ENCODE measurements around the gene DTNB.
A peak's percentile ranks its signal among the peaks of the same experiment; 100 is the strongest.
"Not testable (repeated sequence)": the region's sequence is repeated elsewhere in the genome, so short reads cannot be mapped to it uniquely, and the experiment has no call there.

DTNB gene

GRCh38 chr2:25682082-25682481, 8.7 kb upstream of the DTNB start:
- no peak for DNase-seq

- DNase-seq: no peak
Observed at GRCh38 chr2:25677877-25678276, 4.5 kb upstream of the DTNB start.

DNA sequence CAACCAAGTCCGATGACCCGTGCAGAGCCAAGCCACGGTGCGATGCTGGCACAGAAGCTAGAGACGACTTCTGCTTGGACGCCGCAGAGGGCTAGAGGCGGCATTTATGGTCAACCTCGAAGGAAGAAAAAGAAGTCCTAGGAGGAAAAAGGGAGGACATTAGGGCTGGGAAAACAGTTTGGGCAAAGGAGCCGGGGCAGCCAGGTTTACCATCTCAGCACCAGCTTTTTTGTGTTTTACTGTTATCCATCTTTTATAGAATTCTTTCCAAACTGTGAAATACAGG, 643 bp upstream of the DTNB start:
- DNase-seq: no peak

GRCh38 chr2:25672494-25673299, 680 bp downstream of the DTNB start:
- peak; percentile 79 for DNase-seq

GRCh38 chr2:25671622-25672021, 1.8 kb downstream of the DTNB start:
- DNase-seq: no peak

DNA sequence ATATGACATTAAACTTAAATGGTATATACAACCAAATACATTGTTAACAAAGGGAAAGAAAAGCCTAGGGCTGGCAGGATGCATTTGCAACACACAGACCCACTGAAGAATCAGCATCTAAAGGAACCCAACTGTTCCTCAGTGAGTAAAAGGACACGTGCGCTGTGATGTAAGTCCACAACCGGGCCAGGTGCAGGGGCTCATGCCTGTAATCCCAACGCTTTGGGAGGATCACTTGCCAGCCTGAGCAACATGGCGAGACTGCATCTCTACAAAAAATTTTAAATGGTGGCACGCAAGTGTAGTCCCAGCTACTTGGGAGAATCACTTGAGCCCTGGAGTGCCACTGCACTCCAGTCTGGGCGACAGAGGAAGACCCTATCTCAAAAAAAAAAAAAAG, 3.9 kb downstream of the DTNB start:
- no peak for DNase-seq

DNA sequence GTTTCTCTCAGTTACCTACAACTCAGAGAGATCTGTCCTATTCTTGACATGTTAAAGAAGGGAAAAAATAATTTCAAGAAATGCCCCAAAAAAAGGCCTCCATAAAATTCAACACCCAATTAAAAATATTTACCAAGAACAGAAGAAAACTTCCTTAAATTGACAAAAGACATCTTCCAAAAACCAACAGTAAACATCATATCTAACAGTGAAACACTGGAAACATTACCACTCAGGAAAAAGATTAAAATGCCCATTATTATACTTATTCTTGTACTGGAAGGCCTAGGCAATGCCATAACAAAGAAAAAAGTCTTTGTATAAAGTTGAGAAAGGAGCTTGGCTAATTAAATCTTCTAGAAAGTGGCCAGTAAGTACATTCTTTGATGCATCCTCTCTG, 7.2 kb downstream of the DTNB start:
- DNase-seq: no peak

GRCh38 chr2:25665429-25665828, 7.9 kb downstream of the DTNB start:
- not testable (repeated sequence) for DNase-seq

- no peak for DNase-seq
Observed at GRCh38 chr2:25664965-25665307, 8.4 kb downstream of the DTNB start.

GRCh38 chr2:25664183-25664964, 9.0 kb downstream of the DTNB start:
- DNase-seq: peak; percentile 40

DNA sequence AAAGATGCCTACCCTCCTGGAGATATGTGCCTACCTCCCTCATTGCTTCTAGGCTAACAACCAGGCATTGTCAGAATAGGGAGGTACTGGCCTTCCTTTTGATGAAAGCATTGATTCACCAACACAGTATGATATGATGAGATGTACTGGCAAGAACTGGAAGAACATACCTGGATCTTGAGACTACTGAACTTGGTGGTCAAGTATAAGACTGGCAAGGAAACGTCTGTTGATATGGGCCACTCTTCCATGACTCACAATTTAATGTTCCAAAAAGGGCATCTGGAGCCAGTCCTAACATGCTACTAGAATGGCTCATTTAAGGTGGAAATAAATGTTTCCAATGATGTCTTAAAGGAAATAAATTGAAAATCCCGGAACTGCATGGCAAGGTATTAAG, 18.1 kb downstream of the DTNB start:
- DNase-seq: no peak

- no peak for DNase-seq
Observed at GRCh38 chr2:25654801-25655200, 18.6 kb downstream of the DTNB start.

GRCh38 chr2:25651782-25652455, 21.5 kb downstream of the DTNB start:
- DNase-seq: no peak

- DNase-seq: no peak
Observed at GRCh38 chr2:25651066-25651465, 22.3 kb downstream of the DTNB start.

DNA sequence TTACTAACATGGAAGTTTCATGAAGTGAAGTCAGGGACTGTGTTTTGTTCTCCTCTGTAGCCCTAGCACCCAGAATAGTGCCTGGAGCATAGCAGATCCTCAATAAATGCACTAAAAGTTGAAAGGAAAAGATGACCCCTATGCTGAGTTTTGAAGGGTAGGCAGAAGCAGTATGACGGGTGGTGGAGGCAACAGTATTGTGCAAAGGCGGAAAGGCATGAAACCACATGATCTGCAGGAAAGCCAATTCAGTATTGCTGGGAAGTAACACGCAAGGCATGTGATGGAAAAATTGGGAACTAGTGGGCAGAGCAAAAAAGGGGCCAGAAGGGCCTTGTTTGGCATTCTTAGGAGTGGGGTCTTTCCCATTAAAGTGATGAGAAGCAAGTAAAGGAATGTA, 23.1 kb downstream of the DTNB start:
- DNase-seq: no peak

DNA sequence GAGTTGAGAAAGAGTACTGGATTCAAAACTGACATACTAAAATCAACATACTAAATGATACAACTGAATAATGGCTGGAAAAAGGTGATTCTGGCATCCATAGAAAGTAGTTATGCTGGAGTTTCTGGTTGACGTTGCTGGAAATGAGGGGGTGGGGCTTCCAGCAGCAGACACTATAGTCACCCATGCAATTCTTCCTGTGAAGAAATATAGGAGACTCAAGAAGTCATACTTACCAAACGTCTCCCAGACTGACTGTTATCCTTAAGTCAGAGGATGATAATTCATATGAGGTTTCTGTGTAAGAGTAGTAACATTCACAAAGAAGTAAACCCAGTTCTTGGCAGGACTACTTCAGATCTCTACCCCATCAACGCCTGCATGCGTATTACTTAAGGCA, 23.6 kb downstream of the DTNB start:
- no peak for DNase-seq

DNA sequence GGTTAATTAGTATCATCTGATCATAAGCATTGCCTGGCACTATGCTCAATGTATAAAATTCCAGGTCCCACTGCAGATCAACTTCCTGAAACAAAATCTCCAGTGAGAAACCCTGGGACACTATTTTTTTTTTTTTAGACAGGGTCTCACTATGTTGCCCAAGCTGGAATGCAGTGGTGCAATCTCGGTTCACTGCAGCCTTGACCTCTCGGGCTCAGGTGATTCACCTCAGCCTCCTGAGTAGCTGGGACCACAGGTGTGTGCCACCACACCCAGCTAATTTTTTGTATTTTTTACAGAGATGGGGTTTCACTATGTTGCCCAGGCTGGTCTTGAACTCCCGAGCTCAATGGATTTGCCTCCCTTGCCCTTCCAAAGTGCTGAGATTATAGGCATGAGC, 31.1 kb downstream of the DTNB start:
- DNase-seq: no peak

DNA sequence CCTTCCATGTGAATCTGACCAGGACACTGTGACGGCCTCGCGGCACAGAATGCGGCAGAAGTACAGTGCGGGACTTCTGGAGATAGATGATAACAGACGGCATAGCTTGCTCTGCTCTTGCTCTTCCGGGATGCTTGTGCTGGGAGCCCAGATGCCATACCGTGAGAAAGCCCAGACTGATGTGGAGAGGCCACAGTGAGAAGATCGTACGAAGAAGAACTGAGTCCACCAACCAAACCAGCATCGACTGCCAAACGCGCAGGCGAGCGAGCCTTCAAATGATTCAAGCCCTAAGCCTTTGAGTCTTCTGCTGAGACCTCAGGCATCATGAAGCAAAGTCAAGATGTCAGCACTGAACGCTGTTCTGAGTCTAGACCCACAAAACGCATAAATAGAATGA, 33.7 kb downstream of the DTNB start:
- DNase-seq: no peak

GRCh38 chr2:25639131-25639530, 34.2 kb downstream of the DTNB start:
- DNase-seq: no peak

DNA sequence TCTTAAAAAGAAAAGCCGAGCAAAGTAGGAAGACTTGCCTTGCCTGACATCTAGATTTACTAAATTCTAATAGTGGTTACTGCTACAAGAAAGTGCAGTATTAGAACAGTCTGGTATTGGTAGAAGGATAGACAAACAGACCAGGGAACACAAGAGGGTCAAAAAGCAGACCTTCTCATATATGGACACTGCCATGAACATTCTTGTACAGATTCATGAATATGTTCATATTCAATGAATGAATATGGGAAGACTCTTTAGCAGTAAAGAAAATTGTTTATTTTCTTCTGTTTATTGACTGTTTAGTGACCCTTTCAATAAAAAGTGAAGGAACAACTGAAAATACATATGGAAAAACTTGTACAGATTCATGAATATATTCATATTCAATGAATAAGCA, 37.6 kb downstream of the DTNB start:
- DNase-seq: no peak

DNA sequence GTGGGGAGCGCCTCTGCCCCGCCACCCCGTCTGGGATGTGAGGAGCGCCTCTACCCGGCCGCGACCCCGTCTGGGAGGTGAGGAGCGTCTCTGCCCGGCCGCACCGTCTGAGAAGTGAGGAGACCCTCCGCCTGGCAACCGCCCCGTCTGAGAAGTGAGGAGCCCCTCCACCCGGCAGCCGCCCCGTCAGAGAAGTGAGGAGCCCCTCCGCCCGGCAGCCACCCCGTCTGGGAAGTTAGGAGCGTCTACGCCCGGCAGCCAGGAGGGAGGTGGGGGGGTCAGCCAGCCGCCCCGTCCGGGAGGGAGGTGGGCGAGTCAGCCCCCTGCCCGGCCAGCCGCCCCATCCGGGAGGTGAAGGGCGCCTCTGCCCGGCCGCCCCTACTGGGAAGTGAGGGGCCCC, 39.6 kb downstream of the DTNB start:
- not testable (repeated sequence) for DNase-seq

GRCh38 chr2:25632396-25632795, 41.0 kb downstream of the DTNB start:
- DNase-seq: no peak

- no peak for DNase-seq
Observed at GRCh38 chr2:25624635-25625034, 48.7 kb downstream of the DTNB start.

DNA sequence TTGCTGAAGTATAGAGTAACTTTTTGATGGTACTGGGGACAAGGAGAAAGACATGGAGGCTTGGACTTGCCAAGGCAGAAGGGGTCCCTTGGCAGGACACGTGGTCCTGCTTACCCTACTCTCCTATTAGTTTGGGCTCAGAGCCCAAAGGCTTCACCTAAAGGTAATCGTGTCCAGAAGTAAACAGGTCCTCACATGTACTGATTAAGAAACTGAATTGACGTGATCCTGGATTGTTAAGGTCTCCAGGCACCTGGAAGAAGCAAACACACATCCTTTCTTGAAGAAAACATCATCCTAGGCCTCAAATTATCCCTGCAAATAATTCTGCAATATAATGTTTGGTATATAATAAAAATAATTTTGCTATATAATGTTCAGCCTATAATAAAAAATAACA, 50.0 kb downstream of the DTNB start:
- no peak for DNase-seq

All from activated CD4-positive, alpha-beta T cell treated with anti-CD3 and anti-CD28 coated beads for 48 hours (primary cell).